ENCODE results near the gene SEM1.
"Not testable (repeated sequence)": the region's sequence is repeated elsewhere in the genome, so short reads cannot be mapped to it uniquely, and the experiment has no call there.

The SEM1 gene

GRCh38 chr7:96709381-96710228, at the start of gene SEM1:
Gene SEM1 (minus strand): TSS chr7:96709846. CDS start chr7:96709763, 83 bp downstream.
- peak; percentile 59 for DNase-seq (ENCODE audit: low read depth)

GRCh38 chr7:96757880-96758279, 48.2 kb upstream of the SEM1 start:
- not testable (repeated sequence) for DNase-seq (ENCODE audit: low read depth)

- DNase-seq (ENCODE audit: low read depth), result no peak
These were observed 37.8 kb upstream of the SEM1 start for GRCh38 chr7:96747418-96747940.

DNA sequence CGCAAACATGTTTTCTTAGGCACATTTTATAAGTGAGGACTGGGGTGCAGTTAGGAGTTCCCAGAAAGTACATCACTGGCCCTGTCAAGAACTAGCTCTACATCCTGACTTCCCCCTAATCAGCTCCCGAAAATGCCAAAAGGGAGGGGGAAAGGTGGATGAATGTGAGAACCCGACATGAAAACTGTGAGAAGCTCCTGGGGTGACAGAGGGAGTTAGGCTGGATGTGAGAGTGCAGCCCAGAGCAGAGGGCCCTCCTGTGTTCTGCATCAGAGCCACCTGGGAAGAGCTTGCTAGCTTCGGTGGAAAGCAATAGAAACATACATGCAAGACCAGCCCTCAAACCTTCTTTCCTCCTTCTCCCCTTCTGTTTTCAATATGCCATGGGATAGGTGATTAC, 30.5 kb upstream of the SEM1 start:
- no peak for DNase-seq (ENCODE audit: low read depth)

GRCh38 chr7:96739609-96740008, 30.0 kb upstream of the SEM1 start:
- DNase-seq (ENCODE audit: low read depth), result no peak

GRCh38 chr7:96739167-96739566, 29.5 kb upstream of the SEM1 start:
- no peak for DNase-seq (ENCODE audit: low read depth)

- DNase-seq (ENCODE audit: low read depth), result no peak
These were observed 29.1 kb upstream of the SEM1 start for GRCh38 chr7:96738705-96739104.

DNA sequence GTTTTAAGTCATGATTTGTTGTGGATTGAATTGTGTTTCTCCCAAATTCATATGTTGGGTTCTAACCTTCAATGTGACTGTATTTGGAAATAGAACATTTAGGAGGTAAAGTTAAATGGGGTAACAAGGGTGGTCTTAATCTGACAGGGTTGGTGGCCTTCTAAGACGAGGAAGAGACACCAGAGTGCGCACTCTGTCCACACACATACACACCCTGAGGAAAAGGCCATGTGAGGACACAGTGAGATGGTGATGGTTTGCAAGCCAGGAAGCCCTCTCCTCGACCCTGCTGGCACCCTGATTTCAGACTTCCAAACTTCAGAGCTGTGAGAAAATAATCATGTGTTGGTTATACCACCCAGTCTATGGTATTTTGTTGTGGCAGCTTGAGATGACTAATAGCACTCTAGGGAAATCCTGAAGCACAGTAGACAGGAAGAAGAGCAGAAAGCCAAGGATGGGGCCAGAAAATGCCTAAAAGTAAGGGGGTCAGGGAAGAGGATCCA, 28.0 kb upstream of the SEM1 start:
- no peak for DNase-seq (ENCODE audit: low read depth)

DNA sequence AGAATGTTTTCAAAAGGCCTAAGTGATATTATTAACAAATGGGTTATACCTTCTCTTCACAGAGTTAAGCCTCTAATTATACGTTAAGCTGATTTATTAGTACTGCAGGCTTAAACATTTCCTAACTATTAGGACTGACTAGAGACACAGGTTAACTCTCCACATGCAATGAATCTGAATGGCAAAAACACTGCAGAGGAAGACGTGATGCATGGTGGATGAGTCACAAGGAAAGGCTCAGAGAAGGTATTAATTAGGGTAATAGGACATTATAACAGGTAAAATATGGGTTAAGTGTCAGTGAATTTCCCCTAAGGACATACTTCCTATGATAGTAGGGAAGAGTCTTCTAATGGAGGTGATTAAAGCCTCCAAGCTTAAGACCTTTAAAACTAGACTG, 24.7 kb upstream of the SEM1 start:
- no peak for DNase-seq (ENCODE audit: low read depth)

GRCh38 chr7:96729820-96730219, 20.2 kb upstream of the SEM1 start:
- DNase-seq (ENCODE audit: low read depth), result no peak

GRCh38 chr7:96728139-96728538, 18.5 kb upstream of the SEM1 start:
- DNase-seq (ENCODE audit: low read depth), result no peak

GRCh38 chr7:96727534-96728088, 18.0 kb upstream of the SEM1 start:
- DNase-seq (ENCODE audit: low read depth), result no peak

- no peak for DNase-seq (ENCODE audit: low read depth)
These were observed 14.0 kb upstream of the SEM1 start for GRCh38 chr7:96723622-96724021.

- DNase-seq (ENCODE audit: low read depth), result not testable (repeated sequence)
These were observed 13.3 kb upstream of the SEM1 start for GRCh38 chr7:96722928-96723327.

DNA sequence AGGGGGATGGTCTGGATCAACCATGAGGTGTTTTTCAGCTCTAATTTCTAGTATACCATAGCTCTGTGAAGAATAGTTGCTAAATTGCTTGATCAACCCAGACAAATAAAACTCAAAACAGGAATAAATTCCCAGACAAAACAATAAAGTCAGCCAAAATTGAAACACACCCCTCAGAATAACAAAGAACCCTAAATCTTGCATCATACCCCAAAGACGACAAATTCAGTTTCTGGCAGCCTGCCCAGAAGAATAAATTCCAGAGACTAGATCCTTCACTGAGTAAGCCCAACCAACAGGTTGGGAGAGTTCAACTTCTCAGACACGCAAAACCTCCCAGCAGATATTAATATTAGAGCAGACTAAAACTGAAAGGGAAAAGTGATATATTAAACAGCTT, 11.2 kb upstream of the SEM1 start:
- DNase-seq (ENCODE audit: low read depth), result no peak

DNA sequence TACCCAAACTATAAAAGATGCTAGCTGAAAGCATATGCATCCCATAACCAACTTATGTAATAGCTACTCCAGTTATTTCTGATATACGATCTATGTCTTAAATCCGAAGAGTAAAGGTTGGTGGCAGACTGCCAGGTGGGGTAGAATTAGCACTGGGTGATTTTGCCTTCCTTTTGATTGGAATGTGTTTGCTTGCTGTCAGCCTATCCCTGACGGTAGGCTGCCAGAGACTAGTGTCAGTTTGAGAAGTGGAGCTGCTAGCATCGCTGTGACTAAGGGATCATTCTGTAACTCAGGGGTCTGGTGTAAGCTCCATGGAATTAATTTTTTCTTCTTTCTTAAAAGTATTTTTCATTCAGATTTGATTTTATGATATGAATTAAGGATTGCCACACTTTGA, 9.5 kb upstream of the SEM1 start:
- DNase-seq (ENCODE audit: low read depth), result no peak

GRCh38 chr7:96718107-96719003, 8.7 kb upstream of the SEM1 start:
- no peak for DNase-seq (ENCODE audit: low read depth)

DNA sequence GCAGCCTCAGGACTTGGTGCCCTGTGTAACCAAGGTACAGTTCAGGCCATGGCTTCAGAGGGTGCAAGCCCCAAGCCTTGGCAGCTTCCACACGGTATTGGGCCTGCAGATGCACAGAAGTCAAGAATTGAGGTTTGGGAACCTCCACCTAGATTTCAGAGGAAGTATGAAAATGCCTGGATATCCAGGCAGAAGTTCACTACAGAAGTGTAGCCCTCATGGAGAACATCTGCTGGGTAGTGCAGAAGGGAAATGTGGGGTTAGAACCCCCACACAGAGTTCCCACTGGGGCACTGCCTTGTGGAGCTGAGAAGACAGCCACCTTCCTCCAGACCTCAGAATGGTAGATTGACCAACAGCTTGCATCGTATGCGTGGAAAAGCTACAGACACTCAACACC, 3.4 kb upstream of the SEM1 start:
- DNase-seq (ENCODE audit: low read depth), result no peak

- no peak for DNase-seq (ENCODE audit: low read depth)
These were observed 898 bp upstream of the SEM1 start for GRCh38 chr7:96710544-96710943.

DNA sequence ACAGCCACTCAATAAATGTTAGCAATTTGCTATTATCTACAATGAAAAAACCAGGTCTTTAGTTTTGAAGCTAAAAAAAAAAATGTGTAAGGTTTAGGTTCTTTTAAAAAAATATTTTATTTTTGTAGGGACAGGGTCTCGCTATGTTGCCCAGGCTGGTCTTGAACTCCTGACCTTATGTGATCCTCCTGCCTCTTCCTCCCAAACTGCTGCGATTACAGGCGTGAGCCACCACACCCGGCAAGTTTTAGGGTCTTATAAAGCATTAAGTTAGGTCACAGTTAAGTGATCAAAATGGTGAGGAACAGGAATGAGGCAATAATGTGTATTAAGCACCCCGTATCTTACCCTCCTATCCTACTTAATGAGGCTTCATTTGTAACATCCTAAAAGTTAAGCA, 774 bp downstream of the SEM1 start:
- no peak for DNase-seq (ENCODE audit: low read depth)

DNA sequence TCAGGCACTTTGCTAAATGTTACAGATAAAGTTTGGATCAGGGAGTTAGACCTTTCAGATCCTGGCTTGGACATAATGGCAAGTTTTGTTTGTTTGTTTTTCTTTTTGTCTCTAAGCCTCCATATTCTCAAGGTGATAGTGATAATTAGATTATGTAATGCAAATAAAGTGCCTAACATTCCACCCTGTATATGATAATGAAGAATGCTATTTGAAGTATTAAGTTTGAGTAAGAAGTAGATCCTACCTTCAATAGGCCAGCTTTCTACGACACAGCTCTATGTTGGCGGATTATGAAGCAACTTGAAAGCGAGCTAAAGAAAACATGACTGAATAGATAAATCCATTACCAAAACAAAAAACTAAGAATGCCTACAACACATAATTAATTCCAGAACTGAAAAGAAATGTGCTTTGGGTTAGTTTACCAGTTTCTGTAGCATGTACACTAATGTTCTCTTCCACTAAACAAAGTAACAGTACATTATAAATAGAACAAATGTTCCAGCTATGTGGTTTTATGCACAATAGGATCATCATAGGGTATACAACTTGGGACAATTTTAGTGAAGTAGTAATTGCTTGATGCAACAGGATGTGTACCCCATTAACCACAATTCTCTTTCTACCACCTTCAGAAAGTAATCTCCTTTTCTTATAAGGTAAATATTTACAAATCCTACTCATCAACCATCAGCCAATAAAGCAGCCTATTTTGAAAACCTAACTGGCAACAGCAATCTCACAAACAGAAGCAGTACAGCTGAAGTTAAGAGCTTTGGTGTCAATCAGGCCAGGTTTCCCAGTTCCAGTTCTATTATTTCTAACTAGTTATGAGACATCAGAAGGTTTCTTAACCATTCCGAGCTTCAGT, 1.5 kb downstream of the SEM1 start:
- DNase-seq (ENCODE audit: low read depth), result no peak

Measured in activated T-cell treated with anti-CD3 and anti-CD28 coated beads for 48 hours (primary cell).